ENCODE results near the gene ACADL. TPM values are rescaled to one million over a fixed set of nuclear protein-coding genes. Genes with fewer than 3 reads are reported as not detected.
A peak's percentile ranks its signal among the peaks of the same experiment; 100 is the strongest.
"Not testable (repeated sequence)": the region's sequence is repeated elsewhere in the genome, so short reads cannot be mapped to it uniquely, and the experiment has no call there.

The ACADL gene
- total and polyA plus RNA-seq, 2 of the 13 experiments (the other 11 are each of a cell fraction or from before 2014, with no cell fraction given), result not detected

- H3K4me3 ChIP-seq (replicated peaks in 1 of 3; ENCODE audit: insufficient read depth in 1 of 3, low read depth in 2 of 3, low read length in 3 of 3); intact Hi-C loops (cut with micrococcal nuclease; ENCODE audit: unreplicated experiment); H4K20me1 ChIP-seq (ENCODE audit: insufficient read depth, low read length); H3K27me3 ChIP-seq (ENCODE audit: control insufficient read depth in 1 of 2, insufficient read depth in 2 of 2, low read length in 2 of 2); H3K27ac ChIP-seq (ENCODE audit: extremely low read length, insufficient read depth, low read length); H3K79me2 ChIP-seq (ENCODE audit: insufficient read depth, low read length); H3K4me2 ChIP-seq (ENCODE audit: low read depth, low read length); H3K9ac ChIP-seq (ENCODE audit: insufficient read depth, low read depth, low read length); POLR2A ChIA-PET; H2AFZ ChIP-seq (ENCODE audit: low read length); FAIRE-seq; DNase-seq (ENCODE audit: low spot score); H3K36me3 ChIP-seq (replicated peaks in 1 of 2; ENCODE audit: control insufficient read depth in 1 of 2, insufficient read depth in 2 of 2, low read length in 2 of 2); CTCF ChIA-PET (ENCODE audit: low intra/inter-chr PET ratio, low total read pairs); BruUV-seq (replicated peaks); ATAC-seq: not testable (repeated sequence)
- Histone ChIP-seq H3K4me1 (ENCODE audit: insufficient read depth, low read length) (peaks cover 16% of the 10 kb centered on the region), H3K9me3 (ENCODE audit: low read length) (0 out of 2 replicates have a peak, but pooled peaks cover 13% of the 10 kb centered on the region)
- in situ Hi-C loops (cut with HindIII; ENCODE audit: extremely low pct_ligation_motif_present, low pct_unique_long_range_greater_than_20kb), result loop anchor here (25.0 kb wide), 1 partner anchor 1797 kb away; no protein-coding TSS in a partner anchor
- WGBS (ENCODE audit: low lambda C conversion rate), result 40% methylated on average over 1 of the region's 1 CpG
Observed at GRCh38 chr2:210183936-210184335, 41.3 kb downstream of the ACADL start.

GRCh38 chr2:210181606-210182088 lies 43.6 kb downstream of the ACADL start:
- POLR2A ChIA-PET, result interaction anchor here (0.8 to 1.7 kb wide), 3 partner anchors 8 to 22 kb away, joined by 3 to 12 read pairs (median 3); partner anchors contain the start of gene KANSL1L
- H3K79me2 ChIP-seq (ENCODE audit: insufficient read depth, low read length); H3K27ac ChIP-seq (ENCODE audit: extremely low read length, insufficient read depth, low read length); BruUV-seq (replicated peaks); H3K9ac ChIP-seq (ENCODE audit: insufficient read depth, low read depth, low read length); H3K27me3 ChIP-seq (ENCODE audit: control insufficient read depth in 1 of 2, insufficient read depth in 2 of 2, low read length in 2 of 2); H4K20me1 ChIP-seq (ENCODE audit: insufficient read depth, low read length); H2AFZ ChIP-seq (ENCODE audit: low read length); H3K36me3 ChIP-seq (replicated peaks in 1 of 2; ENCODE audit: control insufficient read depth in 1 of 2, insufficient read depth in 2 of 2, low read length in 2 of 2); CTCF ChIA-PET (ENCODE audit: low intra/inter-chr PET ratio, low total read pairs); FAIRE-seq: not testable (repeated sequence)
- Histone ChIP-seq H3K9me3 (ENCODE audit: low read length) (0 out of 2 replicates have a peak, but pooled peaks cover 13% of the 10 kb centered on the region), H3K4me1 (ENCODE audit: insufficient read depth, low read length) (peaks cover 16% of the 10 kb centered on the region), H3K4me3 (replicated peaks in 1 of 3; ENCODE audit: insufficient read depth in 1 of 3, low read depth in 2 of 3, low read length in 3 of 3) (peak overlapping the region; percentile 19 to 60 (median 31); a peak in 5 of 6 replicates), H3K4me2 (ENCODE audit: low read depth, low read length) (peak overlapping the region; percentile 86)
- in situ Hi-C loops (cut with HindIII; ENCODE audit: extremely low pct_ligation_motif_present, low pct_unique_long_range_greater_than_20kb) (loop anchor here (25.0 kb wide), 1 partner anchor 1794 kb away; no protein-coding TSS in a partner anchor), intact Hi-C loops (cut with micrococcal nuclease; ENCODE audit: unreplicated experiment) (loop anchor here (1.0 kb wide), 1 partner anchor 14 kb away; no protein-coding TSS in a partner anchor)
- DNase-seq (ENCODE audit: low spot score) (peak; percentile 49), ATAC-seq (peak; percentile 88)
- WGBS (ENCODE audit: low lambda C conversion rate), result 0% methylated on average over 6 of the region's 12 CpGs
- TF ChIP-seq ZNF609 (CRISPR knock-in tag; IDR thresholded peaks at IDR 0.05; ENCODE audit: borderline replicate concordance) (0 out of 2 replicates have a peak, but pooled peaks have one; percentile 30), ZNF605 (CRISPR knock-in tag; IDR thresholded peaks at IDR 0.05) (0 out of 2 replicates have a peak, but pooled peaks have one; percentile 45), ZBTB42 (CRISPR knock-in tag; IDR thresholded peaks at IDR 0.05) (peak; percentile 36; the same call in 1 of the 2 replicates), ZNF501 (CRISPR knock-in tag; IDR thresholded peaks at IDR 0.05) (0 out of 2 replicates have a peak, but pooled peaks have one; percentile 36), ARID4A (CRISPR knock-in tag; IDR thresholded peaks at IDR 0.05; ENCODE audit: borderline replicate concordance) (0 out of 2 replicates have a peak, but pooled peaks have one; percentile 16)

All from HepG2 (cell line).